Measurements from ENCODE around the gene ISCA1.

ISCA1 gene

GRCh38 chr9:86222667-86223066, 59.7 kb downstream of the ISCA1 start:
- no peak for DNase-seq (ENCODE audit: low spot score)

- no peak for DNase-seq (ENCODE audit: low spot score)
These were observed 62.7 kb downstream of the ISCA1 start for GRCh38 chr9:86219606-86220005.

- DNase-seq (ENCODE audit: low spot score), result no peak
These were observed 65.1 kb downstream of the ISCA1 start for GRCh38 chr9:86217076-86217755.
